HepG2 (cell line): ENCODE results near the gene TTC28. TPM values are rescaled to one million over a fixed set of nuclear protein-coding genes. Genes with fewer than 3 reads are reported as not detected.

Experiments
- ADNP ChIP-seq: sonication (generic); formaldehyde crosslinking; IDR thresholded peaks from 2 replicates; pipeline ENCODE4 v1.4.0; 2020; ENCODE audit warnings: missing genetic modification reagents
- CAMTA2 ChIP-seq: sonication (generic); formaldehyde crosslinking; IDR thresholded peaks from 2 replicates; pipeline ENCODE4 v1.4.0; 2020; ENCODE audit warnings: mild to moderate bottlenecking, missing genetic modification reagents, borderline replicate concordance
- FOXA3 ChIP-seq: IDR thresholded peaks from 2 replicates; pipeline ENCODE4 v1.6.1; 2016; ENCODE audit warnings: missing genetic modification reagents, missing compliant biosample characterization
- FOXK1 ChIP-seq: sonication (generic); formaldehyde crosslinking; IDR thresholded peaks from 2 replicates; pipeline ENCODE4 v1.4.0; 2020; ENCODE audit warnings: low read depth, missing genetic modification reagents, borderline replicate concordance
- FOXO4 ChIP-seq: sonication (generic); formaldehyde crosslinking; conservative IDR thresholded peaks from 2 replicates; pipeline ENCODE4 v1.8.1; 2023; ENCODE audit warnings: missing genetic modification reagents
- GATA4 ChIP-seq: sonication (generic); IDR thresholded peaks from 2 replicates; pipeline ENCODE4 v1.6.1; 2016; ENCODE audit warnings: antibody characterized with exemption, low read depth, borderline replicate concordance
- GTF3A ChIP-seq: sonication (generic); formaldehyde crosslinking; conservative IDR thresholded peaks from 2 replicates; pipeline ENCODE4 v1.4.0; 2020; ENCODE audit warnings: mild to moderate bottlenecking, missing genetic modification reagents
- KDM6A ChIP-seq: IDR thresholded peaks from 2 replicates; pipeline ENCODE4 v1.6.1; 2016; ENCODE audit warnings: low read depth
- KLF12 ChIP-seq: sonication (generic); formaldehyde crosslinking; IDR thresholded peaks from 2 replicates; pipeline ENCODE4 v1.4.0; 2020; ENCODE audit warnings: missing genetic modification reagents, borderline replicate concordance
- MXD1 ChIP-seq: sonication (generic); formaldehyde crosslinking; IDR thresholded peaks from 2 replicates; pipeline ENCODE4 v1.4.0; 2020; ENCODE audit warnings: mild to moderate bottlenecking, missing genetic modification reagents
- NRL ChIP-seq: sonication (generic); formaldehyde crosslinking; IDR thresholded peaks from 2 replicates; pipeline ENCODE4 v1.5.0; 2020; ENCODE audit warnings: missing genetic modification reagents, mild to moderate bottlenecking, moderate library complexity, borderline replicate concordance
- PLRG1 ChIP-seq: fragments of 450-650 bp; conservative IDR thresholded peaks from 2 replicates; pipeline ENCODE4 v1.6.1; 2016
- RAD51 ChIP-seq: fragments of 450-650 bp; IDR thresholded peaks from 2 replicates; pipeline ENCODE4 v1.6.1; 2016; ENCODE audit warnings: borderline replicate concordance
- RARG ChIP-seq: sonication (generic); formaldehyde crosslinking; IDR thresholded peaks from 2 replicates; pipeline ENCODE4 v1.4.0; 2020; ENCODE audit warnings: low read depth, mild to moderate bottlenecking, missing genetic modification reagents
- SAP130 ChIP-seq: IDR thresholded peaks from 2 replicates; pipeline ENCODE4 v1.6.1; 2016; ENCODE audit warnings: low read depth
- TEF ChIP-seq: sonication (generic); formaldehyde crosslinking; IDR thresholded peaks from 2 replicates; pipeline ENCODE4 v1.5.0; 2020; ENCODE audit warnings: missing genetic modification reagents
- ZNF281 ChIP-seq: sonication (generic); formaldehyde crosslinking; IDR thresholded peaks from 2 replicates; pipeline ENCODE4 v1.4.0; 2020; ENCODE audit warnings: missing genetic modification reagents, borderline replicate concordance
- polyA plus RNA-seq, 8 experiments: library from polyadenylated mRNA; depleted of rRNA in 3 of 8; stranded (reverse) in 7 of 8; unstranded in 1 of 8; fragments of >200 nt; fragmentation: Illumina TruSeq in 4 of 8; extraction: Trizol in 4 of 8; gene quantifications; 2 replicates each; pipeline versions ENCODE4 v1.2.1 to v1.2.3, GENCODE V29; 2011 to 2016; ENCODE audit warnings: low read depth in 4 of 8, missing spikeins in 1 of 8, mixed read lengths in 1 of 8; ENCODE audit not compliant: insufficient read depth in 1 of 8
- total RNA-seq, 5 experiments: library from RNA; depleted of rRNA; stranded (reverse); fragments of >200 nt; fragmentation: Illumina TruSeq; extraction: Trizol; gene quantifications; 2 replicates each; pipeline ENCODE4 v1.2.3, GENCODE V29; 2016; ENCODE audit warnings: low read depth in 1 of 5
- TF ChIP-seq, protein P1 (sequence below): sonication (generic); formaldehyde crosslinking; IDR thresholded peaks from 2 replicates; pipeline ENCODE4; 2020; ENCODE audit warnings: missing genetic modification reagents, mild to moderate bottlenecking, borderline replicate concordance
- TF ChIP-seq, protein P2 (sequence below): sonication (generic); formaldehyde crosslinking; IDR thresholded peaks from 2 replicates; pipeline ENCODE4 v1.8.1; 2023; ENCODE audit warnings: mild to moderate bottlenecking, missing genetic modification reagents

Gene TTC28
- total and polyA plus RNA-seq, 2 of the 13 experiments (the other 11 are each of a cell fraction or from before 2014, with no cell fraction given): 4.2 to 13.1 TPM

DNA sequence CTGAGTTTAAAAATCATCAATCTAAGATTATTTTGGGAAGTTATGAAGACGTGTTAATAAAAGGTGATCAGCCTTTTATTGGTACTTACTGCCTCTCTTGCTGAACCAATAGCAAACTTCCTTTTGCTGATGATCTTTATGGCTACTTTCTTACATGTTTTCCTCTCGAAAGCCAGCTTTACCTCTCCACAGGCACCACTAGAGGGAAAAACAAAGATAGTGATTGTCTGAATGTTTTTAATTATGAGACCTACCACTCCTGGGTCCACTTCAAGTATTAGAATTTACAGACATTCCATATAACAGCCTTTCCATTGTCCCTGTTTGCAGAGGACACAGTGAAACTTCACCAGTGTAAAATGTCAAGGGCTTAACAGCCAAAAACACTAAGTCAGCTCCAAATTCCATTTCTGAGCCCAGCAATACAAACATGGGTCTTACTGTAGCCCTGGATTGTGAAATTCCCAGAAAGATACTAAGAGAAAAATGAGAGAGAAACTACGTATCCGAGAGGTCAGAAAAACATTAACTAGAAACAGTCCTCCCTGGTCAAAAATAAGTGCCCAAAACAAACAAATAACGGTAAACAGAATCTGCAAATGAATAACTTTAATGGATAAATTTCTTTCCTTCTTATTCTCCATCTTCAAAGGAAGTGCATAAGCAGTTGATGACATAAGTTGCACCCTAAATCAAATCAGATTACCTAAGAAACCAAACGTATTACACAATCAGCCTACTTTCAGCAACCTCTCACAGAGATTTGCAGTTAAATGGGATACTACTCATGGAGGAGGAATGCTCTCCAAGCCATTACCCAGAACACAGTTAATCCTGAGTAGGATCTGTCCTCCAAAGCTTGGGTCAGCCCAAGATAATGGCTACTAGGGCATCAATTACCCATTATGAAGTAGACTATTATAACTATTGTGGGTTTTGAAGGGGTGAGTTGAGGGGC is 32.5 kb upstream of the TTC28 start (continued):
- TF ChIP-seq SAP130 (CRISPR knock-in tag) (peak; percentile 24; the same call in 1 of the 2 replicates), KLF12 (CRISPR knock-in tag) (no peak), RARG (CRISPR knock-in tag) (no peak), FOXK1 (CRISPR knock-in tag) (no peak), FOXA3 (CRISPR knock-in tag) (peak; percentile 48; the same call in 1 of the 2 replicates), GATA4 (no peak), PLRG1 (no peak), FOXO4 (CRISPR knock-in tag) (no peak), TEF (CRISPR knock-in tag) (no peak; the same call in 1 of the 2 replicates), GTF3A (CRISPR knock-in tag) (no peak), RAD51 (no peak), NRL (no peak), CAMTA2 (no peak), KDM6A (0 out of 2 replicates have a peak, but pooled peaks have one; percentile 16), ADNP (CRISPR knock-in tag) (no peak), ZNF281 (CRISPR knock-in tag) (no peak), MXD1 (no peak)
- TF ChIP-seq, protein P1, sequence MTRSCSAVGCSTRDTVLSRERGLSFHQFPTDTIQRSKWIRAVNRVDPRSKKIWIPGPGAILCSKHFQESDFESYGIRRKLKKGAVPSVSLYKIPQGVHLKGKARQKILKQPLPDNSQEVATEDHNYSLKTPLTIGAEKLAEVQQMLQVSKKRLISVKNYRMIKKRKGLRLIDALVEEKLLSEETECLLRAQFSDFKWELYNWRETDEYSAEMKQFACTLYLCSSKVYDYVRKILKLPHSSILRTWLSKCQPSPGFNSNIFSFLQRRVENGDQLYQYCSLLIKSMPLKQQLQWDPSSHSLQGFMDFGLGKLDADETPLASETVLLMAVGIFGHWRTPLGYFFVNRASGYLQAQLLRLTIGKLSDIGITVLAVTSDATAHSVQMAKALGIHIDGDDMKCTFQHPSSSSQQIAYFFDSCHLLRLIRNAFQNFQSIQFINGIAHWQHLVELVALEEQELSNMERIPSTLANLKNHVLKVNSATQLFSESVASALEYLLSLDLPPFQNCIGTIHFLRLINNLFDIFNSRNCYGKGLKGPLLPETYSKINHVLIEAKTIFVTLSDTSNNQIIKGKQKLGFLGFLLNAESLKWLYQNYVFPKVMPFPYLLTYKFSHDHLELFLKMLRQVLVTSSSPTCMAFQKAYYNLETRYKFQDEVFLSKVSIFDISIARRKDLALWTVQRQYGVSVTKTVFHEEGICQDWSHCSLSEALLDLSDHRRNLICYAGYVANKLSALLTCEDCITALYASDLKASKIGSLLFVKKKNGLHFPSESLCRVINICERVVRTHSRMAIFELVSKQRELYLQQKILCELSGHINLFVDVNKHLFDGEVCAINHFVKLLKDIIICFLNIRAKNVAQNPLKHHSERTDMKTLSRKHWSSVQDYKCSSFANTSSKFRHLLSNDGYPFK (CRISPR knock-in tag): no peak
- TF ChIP-seq, protein P2, sequence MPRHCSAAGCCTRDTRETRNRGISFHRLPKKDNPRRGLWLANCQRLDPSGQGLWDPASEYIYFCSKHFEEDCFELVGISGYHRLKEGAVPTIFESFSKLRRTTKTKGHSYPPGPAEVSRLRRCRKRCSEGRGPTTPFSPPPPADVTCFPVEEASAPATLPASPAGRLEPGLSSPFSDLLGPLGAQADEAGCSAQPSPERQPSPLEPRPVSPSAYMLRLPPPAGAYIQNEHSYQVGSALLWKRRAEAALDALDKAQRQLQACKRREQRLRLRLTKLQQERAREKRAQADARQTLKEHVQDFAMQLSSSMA: no peak
